Skeletal muscle tissue (tissue), 4 donors: ENCODE results near the gene POLR1D. TPM values are rescaled to one million over a fixed set of nuclear protein-coding genes. Genes with fewer than 3 reads are reported as not detected.

Experiments used
- H3K27ac ChIP-seq: one replicate; pipeline ENCODE4 v1.7.0; 2013; ENCODE audit warnings: mild to moderate bottlenecking, low read depth, low read length, inconsistent platforms
- H3K27me3 ChIP-seq, 3 donors: one replicate each; pipeline ENCODE4 v1.7.0; 2013; ENCODE audit warnings: low read length in 3 of 3; ENCODE audit not compliant: control insufficient read depth in 3 of 3, insufficient read depth in 3 of 3
- H3K36me3 ChIP-seq, 3 donors: one replicate each; pipeline ENCODE4 v1.7.0; 2013; ENCODE audit warnings: low read length in 3 of 3; ENCODE audit not compliant: control insufficient read depth in 3 of 3, insufficient read depth in 3 of 3
- H3K4me1 ChIP-seq, 3 donors: one replicate each; pipeline ENCODE4 v1.7.0; 2013; ENCODE audit warnings: low read length in 3 of 3, mild to moderate bottlenecking in 3 of 3; ENCODE audit not compliant: control insufficient read depth in 3 of 3, insufficient read depth in 3 of 3
- H3K4me3 ChIP-seq, 3 donors: one replicate each; pipeline ENCODE4 v1.7.0; 2013; ENCODE audit warnings: low read length in 3 of 3
- H3K9ac ChIP-seq, 3 donors: one replicate each; pipeline ENCODE4 v1.7.0; 2013; ENCODE audit warnings: low read length in 3 of 3, mild to moderate bottlenecking in 3 of 3, moderate library complexity in 2 of 3, low read depth in 1 of 3
- H3K9me3 ChIP-seq, 3 donors: one replicate each; pipeline ENCODE4 v1.7.0; 2013; ENCODE audit warnings: low read length in 3 of 3; ENCODE audit not compliant: control insufficient read depth in 3 of 3
- total RNA-seq: library from RNA; depleted of rRNA; stranded (reverse); fragments of >200 nt; gene quantifications from one replicate; pipeline ENCODE4 v1.2.3, GENCODE V29; 2014
- donor health status: Osteomylitis.

Gene POLR1D
- total RNA-seq, 1 donor from 2014 or later: 69.9 TPM

DNA sequence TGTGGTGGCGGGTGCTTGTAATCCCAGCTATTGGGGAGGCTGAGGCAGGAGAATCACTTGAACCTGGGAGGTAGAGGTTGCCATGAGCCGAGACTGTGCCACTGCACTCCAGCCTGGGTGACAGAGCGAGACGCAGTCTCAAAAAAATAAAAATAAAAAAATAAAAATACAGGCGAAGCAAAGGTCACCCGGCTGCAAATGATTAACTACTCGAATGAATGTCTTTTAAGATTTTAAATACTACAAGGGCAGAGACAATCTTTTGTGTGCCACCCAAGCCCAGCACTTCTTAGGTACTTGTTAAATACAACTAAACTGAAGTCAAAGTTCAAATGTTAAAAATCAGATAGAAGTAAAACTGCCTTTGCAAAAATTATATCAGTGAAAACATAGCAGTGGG is 8.1 kb upstream of the POLR1D start:
- Histone ChIP-seq H3K9ac (no peak overlapping the region), H3K36me3 (no peaks in the 10 kb centered on the region), H3K27me3 (no peaks in the 10 kb centered on the region), H3K4me1 (peaks cover 14 to 16% (median 15%) of the 10 kb centered on the region in 3 donors), H3K27ac (no peak overlapping the region), H3K4me3 (no peak overlapping the region), H3K9me3 (no peaks in the 10 kb centered on the region)

DNA sequence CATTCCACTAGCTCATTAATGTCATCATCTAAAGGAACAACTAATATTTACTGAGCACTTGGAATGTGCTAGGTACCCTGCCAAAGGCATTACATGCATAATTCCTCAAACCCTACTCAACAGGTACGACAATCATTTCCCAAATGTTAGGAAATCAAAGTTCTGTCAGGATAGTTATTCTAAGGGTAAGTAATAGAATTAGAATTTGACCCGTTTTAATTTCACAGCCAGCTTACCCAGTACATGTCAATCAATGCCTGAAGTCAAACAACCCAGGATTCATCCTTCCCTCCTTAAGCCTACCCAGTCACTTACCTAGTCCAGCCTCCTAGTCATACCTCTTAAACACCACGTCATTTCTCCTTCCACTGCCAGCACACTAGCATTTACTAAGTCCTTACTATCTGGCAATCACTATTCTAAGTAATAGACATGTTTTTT is 3.8 kb upstream of the POLR1D start:
- H3K36me3 ChIP-seq: no peaks in the 10 kb centered on the region
- no peaks in the 10 kb centered on the region for H3K27me3 ChIP-seq
- H3K4me1 ChIP-seq: peaks cover 15 to 37% (median 18%) of the 10 kb centered on the region in 3 donors
- no peak overlapping the region for H3K27ac ChIP-seq
- no peak overlapping the region for H3K4me3 ChIP-seq
- no peaks in the 10 kb centered on the region for H3K9me3 ChIP-seq
- H3K9ac ChIP-seq: no peak overlapping the region

DNA sequence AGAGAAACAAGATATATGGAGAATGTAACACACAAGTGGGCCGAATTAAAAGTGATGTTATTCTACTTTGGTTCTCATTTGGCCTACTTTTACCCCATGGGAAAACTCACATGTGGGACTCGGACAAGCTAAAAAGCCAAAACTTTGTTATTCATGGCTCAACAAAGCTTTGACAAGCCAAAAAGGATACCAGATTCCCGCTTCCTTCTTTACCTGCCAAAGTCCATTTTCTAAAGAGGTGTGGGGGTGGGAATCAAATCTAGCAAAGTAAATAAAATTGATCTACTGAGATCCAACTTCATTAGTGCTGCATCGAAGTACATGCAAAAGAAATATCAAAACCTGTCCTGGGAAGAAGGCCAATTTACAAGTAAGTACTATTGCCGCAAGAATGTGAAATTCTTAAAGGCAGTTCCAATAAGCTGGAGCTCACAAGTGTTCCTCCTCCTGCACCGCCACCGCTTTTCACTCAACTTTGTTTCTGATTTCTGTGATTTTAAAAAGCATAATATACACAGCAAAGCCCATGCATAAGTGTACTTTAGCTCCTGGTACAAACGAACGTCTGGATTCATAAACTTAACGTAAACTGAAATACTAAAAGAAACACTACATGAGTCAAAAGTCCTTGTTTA is 2.5 kb upstream of the POLR1D start:
- H3K36me3 ChIP-seq: peaks cover 0 to 5% (median 0%) of the 10 kb centered on the region in 3 donors
- peak overlapping the region; percentile 72 to 94 (median 88) for H3K4me3 ChIP-seq
- no peaks in the 10 kb centered on the region for H3K9me3 ChIP-seq
- H3K27ac ChIP-seq: peak overlapping the region; percentile 97
- H3K9ac ChIP-seq: peak overlapping the region; percentile 71 to 91 (median 86)
- peaks cover 18 to 44% (median 24%) of the 10 kb centered on the region in 3 donors for H3K4me1 ChIP-seq
- H3K27me3 ChIP-seq: no peaks in the 10 kb centered on the region

DNA sequence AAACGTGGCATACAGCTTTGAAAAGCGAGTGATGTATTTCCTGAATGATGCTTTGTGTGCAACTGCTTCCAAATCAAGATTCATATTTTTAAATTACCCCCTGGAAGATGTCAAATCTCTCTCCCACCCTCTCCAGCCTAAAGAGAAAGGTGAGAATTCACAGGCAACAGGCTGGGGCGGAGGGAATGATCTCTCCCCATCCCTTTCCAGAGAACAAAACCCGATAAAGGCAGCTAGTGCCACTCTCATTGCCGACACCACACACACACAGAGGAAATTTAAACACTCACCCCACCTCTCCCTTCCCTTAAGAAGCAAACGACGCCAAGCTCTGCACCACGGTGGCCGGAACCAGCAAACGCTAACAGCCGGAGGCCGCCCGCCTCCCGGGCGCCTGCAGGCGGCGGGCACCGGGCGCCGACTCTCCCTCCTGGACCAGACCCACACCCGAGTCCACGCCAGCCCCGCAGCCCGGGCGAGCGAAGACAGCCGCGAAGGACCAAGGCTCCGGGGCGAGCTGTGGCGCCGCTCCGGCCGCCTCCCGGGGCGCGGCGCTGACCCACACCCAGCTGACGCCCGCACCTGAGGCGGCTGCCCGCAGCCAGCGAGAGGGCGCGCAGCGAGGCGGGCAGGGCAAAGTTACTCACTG is 1.8 kb upstream of the POLR1D start:
- H3K4me3 ChIP-seq: peak overlapping the region; percentile 72 to 94 (median 88)
- peaks cover 0 to 6% (median 0%) of the 10 kb centered on the region in 3 donors for H3K36me3 ChIP-seq
- H3K4me1 ChIP-seq: peaks cover 18 to 44% (median 24%) of the 10 kb centered on the region in 3 donors
- H3K27ac ChIP-seq: peak overlapping the region; percentile 97
- no peaks in the 10 kb centered on the region for H3K9me3 ChIP-seq
- H3K27me3 ChIP-seq: no peaks in the 10 kb centered on the region
- H3K9ac ChIP-seq: peak overlapping the region; percentile 71 to 91 (median 86)

DNA sequence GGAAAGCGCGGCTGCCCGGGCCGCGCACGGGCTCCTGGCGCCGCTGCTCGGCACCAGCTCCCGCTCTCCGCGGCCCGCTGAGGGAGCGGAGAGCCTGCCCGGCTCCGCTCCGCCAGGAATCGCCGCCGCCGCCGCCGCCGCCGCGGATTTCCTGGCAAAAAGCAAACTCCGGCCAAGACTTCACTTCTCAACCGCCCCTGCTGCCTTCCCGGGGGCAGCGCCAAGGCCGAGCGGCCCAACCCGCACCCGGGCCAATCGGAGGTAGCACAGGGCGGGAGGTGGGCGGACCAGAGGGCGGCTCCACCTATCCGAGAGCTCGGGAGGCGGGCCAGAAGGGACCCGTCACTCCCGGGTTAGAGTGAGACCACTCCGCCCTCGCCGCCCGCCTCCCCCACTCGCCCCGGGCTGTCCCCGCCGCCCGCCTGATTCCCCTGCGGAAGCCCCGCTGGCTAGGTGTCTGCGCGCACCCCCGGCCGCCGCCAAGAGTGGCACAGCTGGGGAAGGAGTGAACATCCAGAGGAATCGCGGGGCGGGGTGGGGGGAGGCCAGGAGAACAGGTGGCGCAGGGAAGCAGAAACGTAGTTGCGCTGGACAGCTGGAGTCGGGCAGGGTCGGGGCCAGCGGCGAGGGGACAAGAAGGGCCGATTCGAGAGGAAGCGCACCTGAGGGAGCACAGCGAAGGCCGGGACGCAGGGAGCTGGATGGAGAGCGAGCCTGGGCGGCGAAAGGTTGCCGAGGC is 1.1 kb upstream of the POLR1D start, which contains the start of gene LNX2:
Gene LNX2 (minus strand): TSS at position 153 of the 739 bp plus-strand sequence. CDS start 38,826 bp downstream, outside the sequence.
- H3K9ac ChIP-seq: peak within 1 kb of the TSS; percentile 85 to 96 (median 93)
- peaks cover 18 to 44% (median 24%) of the 10 kb centered on the region in 3 donors for H3K4me1 ChIP-seq
- no peaks in the 10 kb centered on the region for H3K27me3 ChIP-seq
- peaks cover 0 to 6% (median 0%) of the 10 kb centered on the region in 3 donors for H3K36me3 ChIP-seq
- peak within 1 kb of the TSS; percentile 87 to 94 (median 91) for H3K4me3 ChIP-seq
- H3K27ac ChIP-seq: peak within 1 kb of the TSS; percentile 97
- no peaks in the 10 kb centered on the region for H3K9me3 ChIP-seq

DNA sequence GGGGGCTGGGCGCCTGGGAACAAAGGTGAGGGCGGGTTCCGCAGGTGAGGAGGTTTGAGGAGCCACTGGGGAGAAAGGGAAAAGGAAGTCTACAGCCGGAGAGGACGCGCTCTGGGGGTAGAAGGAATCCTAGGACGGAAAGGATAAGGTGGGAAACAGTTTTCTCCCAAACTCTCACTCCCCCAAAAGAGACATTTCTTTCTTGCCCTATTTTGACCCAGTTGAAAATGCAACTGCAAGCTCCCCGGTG is 651 bp upstream of the POLR1D start:
- Histone ChIP-seq H3K27me3 (no peaks in the 10 kb centered on the region), H3K9me3 (no peaks in the 10 kb centered on the region), H3K9ac (peak overlapping the region; percentile 85 to 96 (median 93))

DNA sequence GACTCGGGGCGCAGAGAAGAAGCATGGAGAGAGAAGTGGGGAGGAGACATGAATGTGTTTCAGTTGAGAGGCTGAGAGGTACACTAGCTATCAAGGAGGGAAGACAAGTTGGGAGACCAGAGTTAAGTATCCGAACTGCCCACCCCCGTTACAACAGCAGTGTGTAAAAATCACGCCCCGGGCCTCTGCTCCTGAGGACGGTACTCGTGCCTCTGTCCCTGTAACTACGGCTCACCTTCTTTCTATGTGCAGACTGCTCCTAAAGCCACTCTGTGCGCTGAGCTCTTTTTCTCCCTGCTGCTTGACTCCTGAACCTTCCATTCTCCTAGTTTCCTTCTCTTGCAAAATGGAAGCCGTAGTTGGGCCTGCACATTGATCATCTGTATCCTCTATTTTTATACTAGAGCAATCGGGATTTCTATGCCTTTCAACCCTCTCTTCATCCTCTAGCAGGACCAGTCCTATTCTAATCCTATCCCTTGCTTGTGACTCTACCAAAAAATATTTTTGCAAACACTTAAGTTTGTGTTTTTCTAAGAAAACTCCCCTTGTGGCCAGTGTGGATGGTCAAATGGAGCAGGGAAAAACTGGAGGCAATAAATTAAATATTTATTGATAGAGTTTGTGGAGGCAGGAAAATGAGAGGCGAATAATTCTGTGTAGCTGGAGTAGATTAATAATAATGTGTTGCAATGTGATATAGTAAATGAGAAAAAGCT is 569 bp downstream of the POLR1D start:
- Histone ChIP-seq H3K9ac (peak overlapping the region; percentile 82 to 96 (median 93)), H3K27me3 (no peaks in the 10 kb centered on the region), H3K9me3 (no peaks in the 10 kb centered on the region), H3K27ac (peak overlapping the region; percentile 97), H3K4me1 (peaks cover 18 to 40% (median 24%) of the 10 kb centered on the region in 3 donors), H3K4me3 (peak overlapping the region; percentile 73 to 91 (median 87)), H3K36me3 (peaks cover 0 to 6% (median 0%) of the 10 kb centered on the region in 3 donors)

More for the DNA sequence above, 651 bp upstream of the POLR1D start:
- Histone ChIP-seq H3K4me1 (peaks cover 18 to 44% (median 24%) of the 10 kb centered on the region in 3 donors), H3K36me3 (peaks cover 0 to 6% (median 0%) of the 10 kb centered on the region in 3 donors), H3K27ac (peak overlapping the region; percentile 97), H3K4me3 (peak overlapping the region; percentile 87 to 91 (median 90))

DNA sequence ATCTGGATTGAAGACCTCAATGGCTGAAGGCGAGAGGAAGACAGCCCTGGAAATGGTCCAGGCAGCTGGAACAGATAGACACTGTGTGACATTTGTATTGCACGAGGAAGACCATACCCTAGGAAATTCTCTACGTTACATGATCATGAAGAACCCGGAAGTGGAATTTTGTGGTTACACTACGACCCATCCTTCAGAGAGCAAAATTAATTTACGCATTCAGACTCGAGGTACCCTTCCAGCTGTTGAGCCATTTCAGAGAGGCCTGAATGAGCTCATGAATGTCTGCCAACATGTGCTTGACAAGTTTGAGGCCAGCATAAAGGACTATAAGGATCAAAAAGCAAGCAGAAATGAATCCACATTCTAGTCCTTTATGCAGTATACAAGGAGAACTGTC is 1.2 kb downstream of the POLR1D start:
- H3K4me3 ChIP-seq: no peak overlapping the region

DNA sequence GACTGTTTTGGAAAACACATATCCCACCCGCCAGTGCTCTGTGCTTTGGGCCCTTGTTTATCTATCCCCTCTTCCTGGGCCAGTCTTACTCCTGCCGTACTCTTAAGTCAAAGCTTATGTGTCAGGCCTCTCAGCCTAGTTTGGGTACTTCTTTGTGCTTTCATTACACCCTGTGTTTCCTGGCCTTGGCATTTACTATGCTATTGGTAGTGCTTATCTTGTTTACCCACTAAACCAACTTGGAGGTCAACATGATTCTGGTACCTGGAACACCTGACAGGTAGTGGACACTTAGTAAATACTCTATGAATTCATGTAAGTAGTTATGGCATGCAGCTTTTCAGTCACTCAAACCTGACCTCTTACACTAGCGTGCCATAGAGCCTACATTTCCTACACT is 2.4 kb downstream of the POLR1D start:
- Histone ChIP-seq H3K27me3 (no peaks in the 10 kb centered on the region), H3K4me1 (peaks cover 6 to 23% (median 11%) of the 10 kb centered on the region in 3 donors), H3K27ac (no peak overlapping the region), H3K4me3 (no peak overlapping the region), H3K36me3 (peaks cover 0 to 6% (median 0%) of the 10 kb centered on the region in 3 donors), H3K9ac (no peak overlapping the region), H3K9me3 (no peaks in the 10 kb centered on the region)

More for the DNA sequence above, 1.2 kb downstream of the POLR1D start:
- no peaks in the 10 kb centered on the region for H3K27me3 ChIP-seq
- no peak overlapping the region for H3K9ac ChIP-seq
- H3K27ac ChIP-seq: no peak overlapping the region
- peaks cover 16 to 34% (median 23%) of the 10 kb centered on the region in 3 donors for H3K4me1 ChIP-seq
- H3K36me3 ChIP-seq: peaks cover 0 to 6% (median 0%) of the 10 kb centered on the region in 3 donors
- H3K9me3 ChIP-seq: no peaks in the 10 kb centered on the region
